ENCODE results near the gene TYW1.
"Not testable (repeated sequence)": the region's sequence is repeated elsewhere in the genome, so short reads cannot be mapped to it uniquely, and the experiment has no call there.

DNA sequence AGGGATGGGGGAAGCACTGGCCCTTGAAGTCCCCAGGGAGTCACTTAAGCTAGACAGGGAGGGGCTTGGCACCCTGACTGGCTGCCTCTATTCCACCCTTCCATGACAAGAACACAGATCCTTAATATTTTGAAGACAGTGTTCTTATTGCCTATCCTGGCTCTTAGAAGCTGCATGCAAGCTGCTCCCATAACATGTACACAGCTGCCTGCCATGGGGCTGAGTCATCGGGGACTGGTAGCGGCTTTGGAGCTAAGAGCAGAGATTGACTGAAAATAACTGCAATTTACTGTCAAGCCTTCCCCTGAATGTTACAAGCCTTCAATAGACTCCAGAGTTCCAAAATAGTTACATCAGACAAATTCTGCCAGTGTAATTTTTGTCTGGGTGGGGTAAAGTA is 226.9 kb downstream of the TYW1 start:
- TF ChIP-seq ZNF274 (IDR thresholded peaks at IDR 0.05; ENCODE audit: low read depth, low read length); YY1 (IDR thresholded peaks at IDR 0.05; ENCODE audit: insufficient read depth, insufficient read length); SUZ12 (IDR thresholded peaks at IDR 0.05; ENCODE audit: extremely low read depth, insufficient read depth, insufficient read length): not testable (repeated sequence)

Data from NT2/D1 (cell line).